Activated naive CD4-positive, alpha-beta T cell (primary cell): Measurements from ENCODE around the gene ACAA2.
"Not testable (repeated sequence)": the region's sequence is repeated elsewhere in the genome, so short reads cannot be mapped to it uniquely, and the experiment has no call there.

Source experiments
- DNase-seq, 4 experiments: peaks; one replicate each; lab custom pipeline; 2025; lab: John Stamatoyannopoulos, UW

ACAA2 gene

GRCh38 chr18:49811151-49811938 is 2.0 kb downstream of the ACAA2 start:
- no peak for DNase-seq

GRCh38 chr18:49808553-49809191 is 4.7 kb downstream of the ACAA2 start:
- DNase-seq, result not testable (repeated sequence)

- DNase-seq, result no peak
Measured at GRCh38 chr18:49804096-49804495, 9.2 kb downstream of the ACAA2 start.

- no peak for DNase-seq
Measured at GRCh38 chr18:49802623-49803022, 10.7 kb downstream of the ACAA2 start.

- DNase-seq, result not testable (repeated sequence)
Measured at GRCh38 chr18:49800491-49800890, 12.8 kb downstream of the ACAA2 start.

GRCh38 chr18:49799806-49800205 is 13.5 kb downstream of the ACAA2 start:
- DNase-seq, result not testable (repeated sequence)

- DNase-seq, result no peak
Measured at GRCh38 chr18:49798001-49798400, 15.3 kb downstream of the ACAA2 start.

GRCh38 chr18:49795612-49796552 is 17.5 kb downstream of the ACAA2 start:
- DNase-seq, result no peak

GRCh38 chr18:49794743-49795142 is 18.6 kb downstream of the ACAA2 start:
- DNase-seq, result no peak

GRCh38 chr18:49789560-49790134 is 23.7 kb downstream of the ACAA2 start:
- not testable (repeated sequence) for DNase-seq

- DNase-seq, result no peak
Measured at GRCh38 chr18:49788327-49788898, 24.9 kb downstream of the ACAA2 start.

- no peak for DNase-seq
Measured at GRCh38 chr18:49786019-49786720, 27.2 kb downstream of the ACAA2 start.

GRCh38 chr18:49784427-49785185 is 28.7 kb downstream of the ACAA2 start:
- DNase-seq, result no peak

- not testable (repeated sequence) for DNase-seq
Measured at GRCh38 chr18:49783631-49784030, 29.7 kb downstream of the ACAA2 start.

- no peak for DNase-seq
Measured at GRCh38 chr18:49778826-49779465, 34.4 kb downstream of the ACAA2 start.

GRCh38 chr18:49769047-49769728 is 44.1 kb downstream of the ACAA2 start:
- no peak for DNase-seq

- no peak for DNase-seq
Measured at GRCh38 chr18:49768051-49768391, 45.3 kb downstream of the ACAA2 start.

GRCh38 chr18:49767111-49768050 is 46.0 kb downstream of the ACAA2 start:
- no peak for DNase-seq
